Colonic mucosa (tissue), 4 donors: ENCODE results near the gene WDR33. TPM values are rescaled to one million over a fixed set of nuclear protein-coding genes. Genes with fewer than 3 reads are reported as not detected.

Source experiments
- DNase-seq: peaks from one replicate; pipeline ENCODE4 v3.0.0-alpha.2; 2020
- H3K27ac ChIP-seq: fragments of 200-600 bp; one replicate; pipeline ENCODE4 v1.8.0; 2021
- H3K27me3 ChIP-seq: fragments of 200-600 bp; one replicate; pipeline ENCODE4 v1.8.0; 2021
- H3K36me3 ChIP-seq: fragments of 200-600 bp; one replicate; pipeline ENCODE4 v1.8.0; 2021
- H3K4me1 ChIP-seq: fragments of 200-600 bp; one replicate; pipeline ENCODE4 v1.8.0; 2021; ENCODE audit warnings: mild to moderate bottlenecking
- H3K4me3 ChIP-seq: fragments of 200-600 bp; one replicate; pipeline ENCODE4 v1.8.0; 2021
- H3K9ac ChIP-seq, 2 donors: one replicate each; pipeline ENCODE4 v1.7.0; 2013; ENCODE audit warnings: control low read depth in 2 of 2, low read depth in 2 of 2, low read length in 2 of 2
- H3K9me3 ChIP-seq: fragments of 200-600 bp; one replicate; pipeline ENCODE4 v1.8.0; 2021
- CTCF ChIP-seq: fragments of 200-600 bp; IDR thresholded peaks from one replicate; pipeline ENCODE4 v1.8.0; 2022; ENCODE audit warnings: antibody characterized with exemption, mild to moderate bottlenecking
- intact Hi-C: fragments of 100-400 bp; cut with DNase I; formaldehyde crosslinking; loops from one replicate; pipeline ENCODE4 v1.14.1; 2022
- total RNA-seq, 2 donors: library from RNA; stranded (reverse); fragmentation: NEBNext Ultra II Directional in 1 of 2; extraction: Animal tissue kit (Norgen Biotek cat#: 25700) in 1 of 2; gene quantifications; one replicate each; pipeline ENCODE4 v1.2.1, GENCODE V29; 2021
- donor health status: healthy.
- donor health status: DM: no; HTN: no; CAD: no.
- donor health status: DM: no; HTN: no; CAD: no.

WDR33 gene
- total RNA-seq, 2 donors from 2014 or later: 48.1 to 59.4 TPM

GRCh38 chr2:127663566-127664064 lies 147.4 kb downstream of the WDR33 start:
- no peak for DNase-seq
- Histone ChIP-seq H3K27me3 (peaks cover 23% of the 10 kb centered on the region), H3K27ac (no peak overlapping the region), H3K4me1 (no peaks in the 10 kb centered on the region), H3K36me3 (no peaks in the 10 kb centered on the region), H3K9ac (no peak overlapping the region), H3K9me3 (no peaks in the 10 kb centered on the region), H3K4me3 (no peak overlapping the region)
- intact Hi-C loops: no loop called here
- no peak for TF ChIP-seq CTCF

- no peak for TF ChIP-seq CTCF
- no peak overlapping the region for H3K4me3 ChIP-seq
- intact Hi-C loops: no loop called here
- H3K27ac ChIP-seq: no peak overlapping the region
- no peaks in the 10 kb centered on the region for H3K36me3 ChIP-seq
- no peak overlapping the region for H3K9ac ChIP-seq
- DNase-seq: no peak
- no peaks in the 10 kb centered on the region for H3K9me3 ChIP-seq
- no peaks in the 10 kb centered on the region for H3K4me1 ChIP-seq
- H3K27me3 ChIP-seq: peaks cover 23% of the 10 kb centered on the region
These were observed 147.9 kb downstream of the WDR33 start for GRCh38 chr2:127662937-127663565.

GRCh38 chr2:127661949-127662510 lies 148.9 kb downstream of the WDR33 start:
- Histone ChIP-seq H3K27ac (no peak overlapping the region), H3K36me3 (no peaks in the 10 kb centered on the region), H3K4me1 (no peaks in the 10 kb centered on the region), H3K27me3 (peaks cover 23% of the 10 kb centered on the region), H3K4me3 (no peak overlapping the region), H3K9ac (no peak overlapping the region), H3K9me3 (no peaks in the 10 kb centered on the region)
- no peak for TF ChIP-seq CTCF
- DNase-seq: no peak
- intact Hi-C loops: no loop called here

- Histone ChIP-seq H3K36me3 (no peaks in the 10 kb centered on the region), H3K9ac (no peak overlapping the region), H3K9me3 (no peaks in the 10 kb centered on the region), H3K27me3 (peaks cover 23% of the 10 kb centered on the region), H3K4me1 (no peaks in the 10 kb centered on the region), H3K27ac (no peak overlapping the region), H3K4me3 (no peak overlapping the region)
- TF ChIP-seq CTCF: no peak
- intact Hi-C loops: no loop called here
- no peak for DNase-seq
These were observed 149.8 kb downstream of the WDR33 start for GRCh38 chr2:127661072-127661649.

GRCh38 chr2:127660291-127660578 lies 150.7 kb downstream of the WDR33 start:
- Histone ChIP-seq H3K36me3 (no peaks in the 10 kb centered on the region), H3K27me3 (peaks cover 23% of the 10 kb centered on the region), H3K27ac (no peak overlapping the region), H3K4me3 (no peak overlapping the region), H3K9me3 (no peaks in the 10 kb centered on the region), H3K4me1 (no peaks in the 10 kb centered on the region), H3K9ac (no peak overlapping the region)
- TF ChIP-seq CTCF: no peak
- no peak for DNase-seq
- intact Hi-C loops: no loop called here
